HT1080 (cell line): ENCODE data around the gene HSPB7. TPM values are rescaled to one million over a fixed set of nuclear protein-coding genes. Genes with fewer than 3 reads are reported as not detected.
"Not testable (repeated sequence)": the region's sequence is repeated elsewhere in the genome, so short reads cannot be mapped to it uniquely, and the experiment has no call there.

Experiments used
- DNase-seq: peaks from one replicate; pipeline ENCODE4 v3.0.0-alpha.2; 2015; ENCODE audit warnings: low read depth
- polyA plus RNA-seq, 2 experiments: library from polyadenylated mRNA; depleted of rRNA; stranded (reverse); fragments of >200 nt; gene quantifications; 2 replicates each; pipeline ENCODE4 v1.2.3, GENCODE V29; 2015
- total RNA-seq: library from RNA; depleted of rRNA; stranded (reverse); fragments of >200 nt; shearing (Covaris generic); gene quantifications from 2 replicates; pipeline ENCODE4 v1.2.3, GENCODE V29; 2014; rRNA removed

Gene HSPB7
- total RNA-seq, result not detected in 2 replicates
- polyA plus RNA-seq (2015; cell fraction: cytosol; rRNA removed), result not detected in 2 replicates
- not detected in 2 replicates for polyA plus RNA-seq (2015; cell fraction: nucleus; rRNA removed)

- no peak for DNase-seq
Measured at GRCh38 chr1:16017461-16018303, at the start of gene HSPB7. Gene HSPB7, minus strand, starts transcription at chr1:16018043. Its CDS starts 80 bp downstream, at chr1:16017963.

- no peak for DNase-seq
Measured at GRCh38 chr1:16067127-16067768, 49.4 kb upstream of the HSPB7 start.

DNA sequence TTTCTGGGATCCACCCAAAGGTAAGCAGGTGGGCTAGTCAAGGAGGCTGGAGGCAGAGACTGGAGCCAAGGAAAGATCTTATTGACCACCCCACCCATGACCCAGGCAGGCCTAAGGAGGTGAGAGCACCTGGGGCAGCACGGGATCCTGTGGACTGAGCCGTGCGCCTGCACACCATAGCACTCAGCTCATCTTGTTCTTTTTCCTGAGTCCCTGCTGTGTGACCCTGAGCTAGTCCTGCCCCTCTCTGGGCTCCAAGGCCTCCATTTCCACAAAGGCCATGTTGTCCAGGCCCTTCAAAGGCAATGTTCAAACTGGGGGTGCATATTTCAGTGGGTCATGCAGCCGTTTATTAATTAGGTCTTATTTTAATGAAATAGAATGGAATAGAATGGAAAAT is 48.4 kb upstream of the HSPB7 start:
- no peak for DNase-seq

- DNase-seq, result no peak
Measured at GRCh38 chr1:16065269-16065576, 47.4 kb upstream of the HSPB7 start.

- no peak for DNase-seq
Measured at GRCh38 chr1:16064536-16065268, 46.9 kb upstream of the HSPB7 start.

GRCh38 chr1:16063921-16064320 is 46.1 kb upstream of the HSPB7 start:
- no peak for DNase-seq

DNA sequence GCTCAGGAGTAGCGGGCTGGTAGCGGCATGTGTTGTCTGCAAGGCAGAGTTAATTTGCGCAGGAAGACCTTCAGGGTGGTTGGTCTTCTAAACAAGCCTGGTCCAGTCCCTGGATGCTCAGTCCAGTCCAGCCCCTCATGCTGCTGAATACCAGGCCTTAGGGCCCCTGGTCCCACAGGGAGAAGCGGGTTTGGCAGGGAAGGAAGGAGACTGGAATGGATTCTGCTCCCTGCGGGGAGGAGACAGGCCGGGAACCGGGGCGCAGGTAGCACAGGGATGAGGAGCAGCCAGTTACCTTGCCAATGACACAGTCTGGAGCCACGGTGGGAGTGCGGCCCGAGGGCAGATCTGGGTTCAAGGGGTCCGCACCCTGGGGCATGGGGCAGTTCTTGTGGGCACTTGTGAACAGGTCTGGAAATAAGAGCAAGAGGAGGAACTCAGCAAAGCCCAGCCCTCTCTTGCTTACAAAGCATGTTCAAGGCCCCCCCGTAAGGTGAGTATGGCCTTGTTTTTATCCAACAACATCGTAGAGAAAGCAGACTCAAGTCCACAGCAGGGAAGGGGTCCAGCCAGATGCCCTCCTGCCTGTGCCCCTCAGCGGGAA is 45.5 kb upstream of the HSPB7 start:
- no peak for DNase-seq

DNA sequence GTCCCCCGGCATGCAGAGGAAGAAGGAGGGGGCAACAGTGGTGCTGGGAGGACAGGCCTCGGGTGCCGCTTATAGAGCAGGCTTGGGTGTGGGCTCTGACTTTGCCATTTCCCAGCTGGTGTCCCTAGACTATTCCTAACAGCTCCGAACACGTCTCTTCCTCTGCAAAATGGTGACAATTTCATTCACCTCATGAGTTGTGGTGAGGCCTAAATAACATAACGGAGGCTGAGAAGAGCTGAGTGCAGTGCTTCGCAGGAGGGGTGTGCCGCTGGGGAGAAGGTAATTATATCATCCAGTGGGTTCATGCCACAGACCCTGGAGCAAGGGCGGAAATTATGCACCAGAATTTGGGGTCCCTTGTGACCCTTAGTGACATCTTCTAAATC is 44.8 kb upstream of the HSPB7 start:
- DNase-seq, result not testable (repeated sequence)

DNA sequence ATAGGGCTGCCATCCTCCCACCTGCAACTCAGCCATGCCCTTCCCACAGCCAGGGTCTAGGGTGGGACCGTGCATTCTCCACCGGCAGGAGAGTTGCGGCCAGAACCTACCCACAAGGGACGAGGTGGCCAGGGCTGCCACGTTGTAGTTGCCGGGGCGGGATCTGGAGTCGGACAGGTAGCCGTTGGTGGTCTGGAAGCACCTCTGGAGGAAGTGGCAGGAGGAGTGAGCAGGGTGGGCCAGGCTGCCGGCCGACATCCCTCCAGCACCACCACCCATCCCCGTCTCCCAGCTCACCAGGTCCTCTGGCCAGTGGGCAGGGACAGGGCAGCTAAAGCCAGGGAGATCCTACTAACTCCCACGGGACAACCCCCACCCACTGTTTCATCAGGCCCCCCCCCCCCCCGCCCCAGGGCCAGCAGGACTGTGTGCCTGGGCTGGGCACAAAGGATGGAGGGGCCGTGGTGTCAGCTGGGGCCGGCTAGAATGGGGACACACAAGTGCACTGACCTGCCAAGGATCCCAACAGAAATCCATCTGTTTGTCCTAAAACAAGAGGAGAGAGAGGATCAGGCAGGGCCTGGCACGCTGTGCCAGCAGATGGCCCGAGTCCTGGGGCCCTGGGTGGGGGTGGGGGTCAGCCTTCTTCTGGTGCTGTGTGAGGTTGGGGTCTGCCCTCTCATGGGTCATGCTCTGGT is 44.3 kb upstream of the HSPB7 start:
- not testable (repeated sequence) for DNase-seq

GRCh38 chr1:16061266-16061665 is 43.4 kb upstream of the HSPB7 start:
- DNase-seq, result no peak

GRCh38 chr1:16058394-16059120 is 40.7 kb upstream of the HSPB7 start:
- not testable (repeated sequence) for DNase-seq

DNA sequence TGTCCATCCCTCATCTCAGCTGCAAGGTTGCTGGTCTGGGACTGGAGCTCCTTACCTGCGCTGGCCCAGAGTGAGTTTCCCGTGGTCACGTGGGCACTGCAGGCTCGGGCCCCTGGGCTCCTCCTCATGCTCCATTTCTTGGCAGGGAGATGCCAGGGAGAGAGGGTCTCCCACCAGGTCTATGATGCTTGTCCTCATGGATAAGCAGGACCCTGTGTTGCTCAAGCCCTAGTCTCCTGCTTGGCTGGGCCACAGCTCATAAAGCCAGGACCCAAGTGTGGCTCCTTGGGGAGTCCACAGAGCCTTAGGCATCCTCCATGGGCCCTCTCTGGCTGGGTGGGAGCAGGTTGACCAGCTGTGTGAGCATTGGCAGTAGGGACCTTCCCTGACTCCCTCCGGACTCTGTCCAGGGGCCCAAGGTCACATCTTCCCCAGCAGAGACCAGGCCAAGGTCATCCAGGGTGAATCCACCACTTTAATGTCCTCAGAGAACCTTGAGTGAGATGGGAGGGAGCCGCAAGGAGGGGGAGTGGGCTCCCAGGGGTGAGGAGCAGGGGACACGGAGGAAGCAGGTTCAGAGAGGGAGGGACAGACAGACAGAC is 39.6 kb upstream of the HSPB7 start:
- DNase-seq, result not testable (repeated sequence)

- not testable (repeated sequence) for DNase-seq
Measured at GRCh38 chr1:16056521-16056912, 38.7 kb upstream of the HSPB7 start.

DNA sequence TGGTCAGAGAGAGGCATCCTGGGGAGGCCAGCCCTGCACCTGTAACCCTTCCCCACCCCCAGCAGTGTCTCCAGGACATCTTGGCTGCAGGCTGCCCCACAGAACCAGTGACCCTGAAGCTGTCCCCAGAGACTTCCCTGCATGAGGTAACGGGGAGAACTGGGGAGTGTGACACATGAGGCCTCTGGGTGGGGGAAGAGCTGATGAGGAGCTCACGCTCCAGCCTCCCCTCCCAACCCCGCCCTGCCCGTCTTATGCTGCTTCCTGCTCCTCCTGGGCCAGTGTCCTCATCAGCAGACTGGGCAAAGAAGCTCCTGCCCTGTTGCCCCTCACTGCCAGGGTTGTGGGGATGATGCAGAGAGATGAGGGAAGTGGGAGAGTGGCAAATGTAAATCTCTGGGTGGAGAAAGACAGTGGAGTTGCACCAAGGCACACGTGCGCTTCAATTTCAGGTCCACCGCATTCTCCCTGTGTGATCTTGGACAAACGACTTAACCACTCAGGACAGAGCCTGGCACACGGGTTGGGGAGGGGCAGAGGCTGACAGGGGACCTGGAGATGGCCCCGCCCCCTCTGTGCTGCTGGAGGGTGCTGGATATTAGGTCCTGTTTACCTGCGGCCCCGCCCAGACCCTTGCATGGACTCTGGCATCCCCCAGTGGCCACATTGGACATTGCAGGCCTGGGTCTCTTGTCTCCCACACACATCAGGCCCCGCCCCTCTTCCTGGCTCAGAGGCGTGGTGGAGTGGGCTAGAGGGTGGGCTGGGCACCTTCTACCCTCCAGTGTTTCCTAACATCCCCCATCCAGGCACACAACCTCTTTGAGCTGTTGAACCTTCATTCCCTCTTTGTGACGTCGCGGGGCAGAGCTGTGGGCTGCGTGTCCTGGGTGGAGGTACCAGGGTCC is 38.0 kb upstream of the HSPB7 start:
- peak; percentile 73 for DNase-seq

GRCh38 chr1:16054598-16055540 is 37.0 kb upstream of the HSPB7 start:
- no peak for DNase-seq

DNA sequence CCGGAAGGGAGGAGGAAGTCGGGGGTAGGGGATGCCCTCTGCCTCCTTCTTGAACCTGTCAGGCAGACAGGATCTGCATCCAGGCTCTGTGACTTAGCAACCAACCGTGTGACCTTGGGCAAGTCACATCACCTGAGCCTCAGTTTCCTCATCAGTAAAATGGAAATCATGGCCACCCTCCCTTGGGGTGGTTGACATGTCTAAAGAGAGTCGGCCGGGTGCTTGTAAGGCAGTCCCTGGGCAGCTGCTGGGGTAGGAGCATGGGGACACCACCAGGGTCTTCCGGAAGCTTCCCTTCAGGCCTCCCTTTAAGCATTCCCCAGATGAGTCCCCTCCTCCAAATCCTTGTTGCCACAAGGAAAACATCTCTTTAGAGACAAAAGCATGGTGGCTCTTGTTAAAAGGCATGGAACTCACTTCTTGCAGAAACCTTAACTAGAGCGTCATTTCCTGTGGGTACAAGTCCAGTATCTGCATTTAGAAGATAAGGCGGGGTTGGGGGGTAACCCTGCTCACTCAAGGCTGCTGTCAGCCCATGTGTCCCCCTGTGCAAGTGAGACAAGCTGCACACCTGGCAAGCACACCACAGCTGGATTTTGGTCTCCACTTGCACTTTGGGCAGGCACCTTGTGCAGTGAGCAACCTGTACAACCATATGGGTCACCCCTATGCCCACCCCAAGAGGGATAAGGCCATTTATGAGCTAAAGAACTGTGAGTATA is 36.1 kb upstream of the HSPB7 start:
- DNase-seq, result no peak

GRCh38 chr1:16051949-16052348 is 34.1 kb upstream of the HSPB7 start:
- DNase-seq, result not testable (repeated sequence)
